Astrocyte of the spinal cord (primary cell): ENCODE measurements around the gene DENND10.
"Not testable (repeated sequence)": the region's sequence is repeated elsewhere in the genome, so short reads cannot be mapped to it uniquely, and the experiment has no call there.

Experiments
- DNase-seq: peaks from one replicate; pipeline ENCODE4 v3.0.0; 2011; ENCODE audit warnings: low read depth, low spot score
- H3K4me3 ChIP-seq: 2 replicates; pipeline ENCODE4 v1.5.1; 2011; ENCODE audit warnings: low read depth, mild to moderate bottlenecking, low read length, moderate library complexity
- in situ Hi-C: cut with HindIII; loops from 2 replicates; pipeline ENCODE4 v1.10.0; 2017; ENCODE audit warnings: low sequenced_read_pairs
- TF ChIP-seq, protein P1 (sequence below): IDR thresholded peaks from 2 replicates; pipeline ENCODE4 v1.5.1; 2012; ENCODE audit warnings: low read depth, mild to moderate bottlenecking, low read length, inconsistent platforms

DENND10 gene

DNA sequence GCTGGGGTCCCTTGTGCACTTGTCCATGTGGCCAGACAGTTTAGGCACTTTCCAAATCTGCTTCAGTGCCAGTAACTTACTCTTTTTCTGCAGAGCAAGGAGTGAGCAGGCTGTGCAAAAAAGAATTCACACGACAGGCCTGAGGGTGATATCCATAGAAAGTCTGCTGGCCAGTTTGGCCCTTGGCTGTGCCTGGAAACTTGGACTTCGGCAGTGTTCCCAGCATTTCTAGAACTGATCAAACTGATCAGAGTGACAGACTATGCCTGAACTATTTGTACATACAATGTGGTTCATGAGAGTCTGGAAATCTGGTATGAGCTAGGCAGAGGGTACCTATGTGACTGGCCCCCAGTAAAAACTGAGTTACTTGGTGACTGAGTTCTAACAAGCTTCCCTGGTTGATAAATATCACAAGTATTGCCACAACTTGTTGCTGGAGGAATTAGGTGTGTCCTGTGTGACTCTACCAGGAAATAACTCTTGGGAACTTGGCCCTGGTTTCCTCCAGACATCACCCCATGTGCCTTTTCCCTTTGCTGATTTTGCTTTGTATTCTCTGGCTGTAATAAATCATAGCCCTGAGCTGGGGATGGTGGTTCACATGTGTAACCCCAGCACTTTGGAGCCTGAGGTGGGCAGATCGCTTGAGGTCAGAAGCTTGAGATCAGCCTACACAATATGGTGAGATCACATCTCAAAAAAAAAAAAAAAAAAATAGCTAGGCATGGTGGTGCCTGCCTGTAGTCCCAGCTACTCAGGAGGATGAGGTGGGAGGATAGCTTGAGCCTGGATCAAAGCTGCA, 3.3 kb upstream of the DENND10 start:
- DNase-seq: no peak
- in situ Hi-C loops: no loop called here
- no peak overlapping the region for H3K4me3 ChIP-seq
- TF ChIP-seq, protein P1, sequence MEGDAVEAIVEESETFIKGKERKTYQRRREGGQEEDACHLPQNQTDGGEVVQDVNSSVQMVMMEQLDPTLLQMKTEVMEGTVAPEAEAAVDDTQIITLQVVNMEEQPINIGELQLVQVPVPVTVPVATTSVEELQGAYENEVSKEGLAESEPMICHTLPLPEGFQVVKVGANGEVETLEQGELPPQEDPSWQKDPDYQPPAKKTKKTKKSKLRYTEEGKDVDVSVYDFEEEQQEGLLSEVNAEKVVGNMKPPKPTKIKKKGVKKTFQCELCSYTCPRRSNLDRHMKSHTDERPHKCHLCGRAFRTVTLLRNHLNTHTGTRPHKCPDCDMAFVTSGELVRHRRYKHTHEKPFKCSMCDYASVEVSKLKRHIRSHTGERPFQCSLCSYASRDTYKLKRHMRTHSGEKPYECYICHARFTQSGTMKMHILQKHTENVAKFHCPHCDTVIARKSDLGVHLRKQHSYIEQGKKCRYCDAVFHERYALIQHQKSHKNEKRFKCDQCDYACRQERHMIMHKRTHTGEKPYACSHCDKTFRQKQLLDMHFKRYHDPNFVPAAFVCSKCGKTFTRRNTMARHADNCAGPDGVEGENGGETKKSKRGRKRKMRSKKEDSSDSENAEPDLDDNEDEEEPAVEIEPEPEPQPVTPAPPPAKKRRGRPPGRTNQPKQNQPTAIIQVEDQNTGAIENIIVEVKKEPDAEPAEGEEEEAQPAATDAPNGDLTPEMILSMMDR: no peak

DNA sequence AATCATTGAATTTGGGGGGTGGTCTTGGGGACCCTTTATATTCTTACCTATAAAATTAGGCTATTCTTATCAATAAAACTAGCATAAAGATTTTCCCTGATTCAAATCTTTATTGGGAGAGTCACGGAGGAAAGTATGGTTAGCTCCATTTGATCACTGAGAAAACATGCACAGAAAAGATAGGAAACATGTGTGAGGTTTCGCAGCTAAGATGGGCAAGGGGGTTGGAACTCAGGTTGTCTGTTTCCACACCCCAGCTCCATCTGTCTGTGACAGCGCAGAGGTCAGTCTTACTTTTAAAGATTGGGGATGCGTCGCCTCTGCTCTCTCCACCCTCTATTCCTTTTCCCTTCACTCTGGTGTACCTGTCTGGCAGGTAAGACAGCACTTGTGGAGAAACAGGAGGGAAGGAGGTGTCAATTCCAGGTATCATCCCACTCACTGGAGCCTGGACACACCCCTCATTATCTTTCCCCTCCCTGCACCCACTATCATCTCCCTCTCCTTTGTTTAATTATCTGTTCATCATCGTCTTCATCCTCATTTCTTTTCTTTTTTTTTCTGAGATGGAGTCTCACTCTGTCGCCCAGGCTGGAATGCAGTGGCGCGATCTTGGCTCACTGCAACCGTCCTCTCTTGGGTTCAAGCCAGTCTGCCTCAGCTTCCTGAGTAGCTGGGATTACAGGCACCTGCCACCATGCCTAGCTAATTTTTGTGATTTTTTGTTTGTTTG, 2.4 kb upstream of the DENND10 start:
- in situ Hi-C loops: no loop called here
- DNase-seq: no peak
- H3K4me3 ChIP-seq: no peak overlapping the region
- TF ChIP-seq, protein P1: no peak

DNA sequence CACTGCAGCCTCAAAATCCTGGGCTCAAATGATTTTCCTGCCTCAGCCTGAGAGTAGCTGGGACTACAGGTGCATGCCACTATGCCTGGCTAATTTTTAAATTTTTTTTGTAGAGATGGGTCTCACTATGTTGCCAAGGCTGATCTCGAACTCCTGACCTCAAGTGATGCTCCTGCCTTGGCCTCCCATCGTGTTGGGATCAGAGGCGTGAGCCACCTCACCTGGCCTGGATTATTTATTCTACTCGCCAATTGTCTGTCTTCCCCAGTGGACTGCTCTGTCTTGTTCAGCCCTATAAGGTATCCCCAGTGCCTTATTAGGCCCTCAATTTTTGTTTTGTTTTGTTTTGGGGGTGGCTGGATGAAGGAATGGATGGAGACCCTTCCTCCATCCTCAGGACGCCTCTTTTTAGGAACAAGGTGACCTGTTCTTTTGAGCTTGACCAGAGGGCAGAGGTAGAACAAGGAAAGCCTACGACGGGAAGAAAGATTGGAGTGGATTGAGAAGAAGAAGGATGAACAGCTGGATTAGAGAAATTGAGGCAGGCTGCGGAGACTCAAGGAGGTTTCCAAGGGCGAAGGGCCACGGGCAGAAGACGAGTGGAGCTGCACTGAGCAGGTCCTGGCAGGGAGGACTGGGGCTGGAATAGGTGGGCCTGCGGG, 541 bp upstream of the DENND10 start:
- peak overlapping the region; percentile 10 for H3K4me3 ChIP-seq
- in situ Hi-C loops: no loop called here
- TF ChIP-seq, protein P1: no peak
- DNase-seq: no peak

DNA sequence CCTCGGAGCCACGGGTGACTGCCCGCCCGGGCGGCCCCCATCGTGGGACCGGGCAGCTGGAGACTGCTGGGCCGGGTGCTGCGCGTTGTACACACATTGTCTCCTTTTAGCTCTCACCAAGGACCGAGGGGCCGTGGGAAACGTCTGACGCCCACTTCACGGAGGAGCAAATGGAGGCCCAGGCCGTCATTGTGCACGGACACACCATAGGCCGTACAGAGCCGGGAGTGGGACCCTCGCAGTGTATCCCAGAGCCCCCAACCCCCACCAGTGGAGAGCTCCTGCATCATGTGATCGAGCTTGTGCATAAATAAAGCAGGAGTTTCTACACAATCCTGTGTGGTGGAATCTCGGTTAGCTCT, 722 bp downstream of the DENND10 start:
- no peak for DNase-seq
- TF ChIP-seq, protein P1: no peak
- in situ Hi-C loops: no loop called here
- H3K4me3 ChIP-seq: peak overlapping the region; percentile 70

DNA sequence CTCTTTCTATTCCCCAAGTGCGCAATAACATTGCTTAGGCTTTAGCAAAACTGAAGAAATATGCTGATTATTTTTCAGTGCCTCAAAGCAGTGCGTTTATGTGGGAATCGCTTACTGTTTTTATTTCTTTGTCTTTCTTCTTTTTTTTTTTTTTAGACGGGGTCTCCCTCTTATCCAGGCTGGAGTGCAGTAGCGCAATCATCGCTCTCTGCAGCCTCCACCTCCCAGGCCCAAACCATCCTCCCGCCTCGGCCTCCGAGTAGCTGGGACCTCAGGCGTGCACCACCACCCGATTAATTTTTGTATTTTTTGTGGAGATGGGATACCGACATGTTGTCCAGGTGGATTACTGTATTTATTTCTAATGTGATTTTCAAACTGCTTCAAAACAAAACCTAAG, 1.2 kb downstream of the DENND10 start:
- H3K4me3 ChIP-seq: peak overlapping the region; percentile 70
- in situ Hi-C loops: no loop called here
- TF ChIP-seq, protein P1: no peak
- no peak for DNase-seq

DNA sequence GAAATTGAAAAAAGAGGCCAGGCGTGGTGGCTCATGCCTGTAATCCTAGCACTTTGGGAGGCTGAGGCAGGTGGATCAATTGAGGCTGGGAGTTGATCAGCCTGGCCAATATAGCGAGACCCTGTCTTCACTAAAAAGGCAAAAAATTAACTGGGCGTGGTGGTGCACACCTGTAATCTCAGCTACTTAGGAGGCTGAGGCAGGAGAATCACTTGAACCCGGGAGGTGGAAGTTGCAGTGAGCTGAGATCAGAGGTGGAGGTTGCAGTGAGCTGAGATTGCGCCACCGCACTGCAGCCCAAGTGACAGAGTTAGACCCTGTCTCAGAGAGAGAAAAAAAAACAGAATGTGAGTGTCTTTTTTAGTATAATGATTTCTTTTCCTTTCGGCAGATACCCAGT, 2.0 kb downstream of the DENND10 start:
- in situ Hi-C loops, H3K4me3 ChIP-seq: not testable (repeated sequence)

DNA sequence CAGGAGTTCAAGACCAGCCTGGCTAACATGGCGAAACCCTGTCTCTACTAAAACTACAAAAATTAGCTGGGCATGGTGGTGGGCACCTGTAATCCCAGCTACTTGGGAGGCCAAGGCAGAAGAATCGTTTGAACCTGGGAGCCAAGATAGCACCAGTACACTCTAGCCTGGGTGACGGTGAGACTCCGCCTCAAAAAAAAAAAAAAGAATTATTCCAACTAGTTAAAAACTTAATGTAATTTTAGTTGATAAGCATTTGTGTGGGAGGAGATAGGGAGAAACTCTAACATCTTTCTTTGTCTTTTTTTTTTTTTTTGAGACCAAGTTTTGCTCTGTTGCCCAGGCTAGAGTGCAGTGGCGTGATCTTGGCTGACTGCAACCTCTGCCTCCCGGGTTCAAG, 3.2 kb downstream of the DENND10 start:
- in situ Hi-C loops, H3K4me3 ChIP-seq, DNase-seq: not testable (repeated sequence)

More for the DNA sequence above, 2.0 kb downstream of the DENND10 start:
- not testable (repeated sequence) for DNase-seq

DNA sequence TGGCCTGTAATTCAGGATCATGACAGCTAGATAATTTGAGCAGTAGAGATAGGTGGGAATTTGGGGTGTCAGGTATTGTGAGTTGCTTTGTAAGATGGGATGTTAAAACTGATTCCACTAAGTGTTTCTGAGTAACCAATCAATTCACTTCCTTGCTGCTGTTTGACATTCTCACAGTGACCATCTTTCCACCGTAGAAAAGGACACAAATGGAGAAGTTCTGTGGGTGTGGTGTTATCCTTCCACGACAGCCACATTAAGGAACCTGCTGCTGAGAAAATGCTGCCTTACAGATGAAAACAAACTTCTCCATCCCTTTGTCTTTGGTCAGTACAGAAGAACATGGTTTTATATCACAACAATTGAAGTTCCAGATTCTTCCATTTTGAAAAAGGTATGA, 3.9 kb downstream of the DENND10 start:
- in situ Hi-C loops, DNase-seq, H3K4me3 ChIP-seq: not testable (repeated sequence)
